ENCODE data around the gene NPC2. TPM values are rescaled to one million over a fixed set of nuclear protein-coding genes. Genes with fewer than 3 reads are reported as not detected.

Gene NPC2
- total RNA-seq, 2 experiments from 2014 or later, result 32.5 to 36.8 TPM

DNA sequence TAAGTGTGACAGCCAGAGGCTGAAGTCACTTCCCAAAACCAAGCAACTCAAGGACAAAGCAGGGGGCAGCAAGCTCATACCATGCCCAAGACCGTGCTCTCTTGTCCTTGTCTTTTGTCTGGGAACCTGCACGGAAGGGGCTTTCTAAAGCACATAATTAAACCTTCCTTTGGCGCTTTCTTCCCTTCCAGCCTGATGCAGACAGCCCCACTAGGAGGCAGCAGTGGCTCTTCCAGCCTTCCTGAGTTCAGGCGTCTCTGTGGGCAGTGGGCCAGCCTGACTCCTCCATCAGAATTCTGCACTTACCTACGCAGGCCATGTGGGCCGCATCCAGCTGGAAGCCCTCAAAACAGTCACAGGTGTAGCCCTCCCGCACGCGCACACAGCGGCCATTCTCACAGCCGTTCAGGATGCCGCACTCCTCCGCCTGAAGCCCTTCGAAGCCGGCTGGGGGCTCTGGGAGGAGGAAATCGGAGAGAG lies 8.1 kb upstream of the NPC2 start:
- Histone ChIP-seq H3K4me3 (ENCODE audit: low read length) (no peak overlapping the region), H3K9me3 (ENCODE audit: control insufficient read depth in 1 of 2, insufficient read depth in 1 of 2, low read length in 2 of 2) (no peaks in the 10 kb centered on the region), H3K27ac (ENCODE audit: low read depth in 1 of 2, low read length in 2 of 2) (no peak overlapping the region), H3K36me3 (ENCODE audit: insufficient read depth, low read length) (peaks cover 1% of the 10 kb centered on the region), H3K4me1 (ENCODE audit: insufficient read depth, low read length) (no peaks in the 10 kb centered on the region), H3K27me3 (ENCODE audit: control insufficient read depth in 1 of 2, insufficient read depth in 2 of 2, low read length in 2 of 2) (no peaks in the 10 kb centered on the region)
- Mint-ChIP-seq H3K36me3 (ENCODE audit: low read depth) (peaks cover 7% of the 10 kb centered on the region), H3K27ac (no peak overlapping the region), H3K4me1 (ENCODE audit: low read depth) (peaks cover 7% of the 10 kb centered on the region), H3K27me3 (no peaks in the 10 kb centered on the region), H3K4me3 (no peak overlapping the region), H3K9me3 (no peaks in the 10 kb centered on the region)
- ChIA-PET POLR2A (no interaction called here), CTCF (no interaction called here)
- intact Hi-C loops (cut with DNase I, micrococcal nuclease), result no loop called here
- ATAC-seq (ENCODE audit: poor library complexity) (no peak), DNase-seq (no peak)
- TF ChIP-seq, protein P1, sequence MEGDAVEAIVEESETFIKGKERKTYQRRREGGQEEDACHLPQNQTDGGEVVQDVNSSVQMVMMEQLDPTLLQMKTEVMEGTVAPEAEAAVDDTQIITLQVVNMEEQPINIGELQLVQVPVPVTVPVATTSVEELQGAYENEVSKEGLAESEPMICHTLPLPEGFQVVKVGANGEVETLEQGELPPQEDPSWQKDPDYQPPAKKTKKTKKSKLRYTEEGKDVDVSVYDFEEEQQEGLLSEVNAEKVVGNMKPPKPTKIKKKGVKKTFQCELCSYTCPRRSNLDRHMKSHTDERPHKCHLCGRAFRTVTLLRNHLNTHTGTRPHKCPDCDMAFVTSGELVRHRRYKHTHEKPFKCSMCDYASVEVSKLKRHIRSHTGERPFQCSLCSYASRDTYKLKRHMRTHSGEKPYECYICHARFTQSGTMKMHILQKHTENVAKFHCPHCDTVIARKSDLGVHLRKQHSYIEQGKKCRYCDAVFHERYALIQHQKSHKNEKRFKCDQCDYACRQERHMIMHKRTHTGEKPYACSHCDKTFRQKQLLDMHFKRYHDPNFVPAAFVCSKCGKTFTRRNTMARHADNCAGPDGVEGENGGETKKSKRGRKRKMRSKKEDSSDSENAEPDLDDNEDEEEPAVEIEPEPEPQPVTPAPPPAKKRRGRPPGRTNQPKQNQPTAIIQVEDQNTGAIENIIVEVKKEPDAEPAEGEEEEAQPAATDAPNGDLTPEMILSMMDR (IDR thresholded peaks at IDR 0.05), result no peak

DNA sequence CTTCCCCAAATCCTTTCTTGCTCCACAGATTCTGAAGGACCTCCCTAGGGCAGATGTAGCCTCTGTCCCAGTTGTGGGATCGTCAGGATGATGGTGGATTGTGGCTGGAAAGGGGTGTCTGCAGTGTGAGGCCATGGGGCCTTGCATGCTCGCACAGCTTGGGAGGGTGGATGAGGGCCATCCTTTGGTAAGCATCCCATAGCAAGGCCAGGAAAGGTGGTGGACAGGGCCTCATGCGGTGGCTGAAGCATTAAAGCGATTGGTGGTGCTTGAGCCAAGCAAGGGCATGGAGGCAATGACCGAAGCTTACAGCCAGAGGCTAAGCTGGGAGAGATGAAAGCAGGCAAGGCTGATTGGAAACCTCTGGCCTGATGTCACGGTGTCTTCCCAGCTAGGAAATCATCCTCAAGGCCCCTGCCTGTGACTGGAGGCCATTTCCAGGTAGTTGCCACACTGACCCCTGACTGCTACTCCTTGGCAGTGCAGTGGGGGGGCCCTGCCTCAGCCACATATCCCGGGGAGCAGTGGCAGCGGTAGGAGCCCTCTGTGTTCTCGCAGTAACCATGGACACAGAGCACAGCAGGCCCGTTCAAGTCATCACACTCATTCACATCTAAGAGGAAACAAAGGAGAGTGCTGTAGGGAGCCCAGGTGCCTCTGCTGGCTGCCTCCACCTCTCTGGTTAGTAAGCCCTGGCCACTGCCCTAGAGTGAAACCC lies 7.5 kb upstream of the NPC2 start:
- DNase-seq (no peak), ATAC-seq (ENCODE audit: poor library complexity) (no peak)
- no peaks in the 10 kb centered on the region for H3K27me3 ChIP-seq (ENCODE audit: control insufficient read depth in 1 of 2, insufficient read depth in 2 of 2, low read length in 2 of 2)
- H3K36me3 Mint-ChIP-seq (ENCODE audit: low read depth), result peaks cover 7% of the 10 kb centered on the region
- TF ChIP-seq, protein P1 (IDR thresholded peaks at IDR 0.05), result no peak
- H3K4me1 ChIP-seq (ENCODE audit: insufficient read depth, low read length), result no peaks in the 10 kb centered on the region
- H3K9me3 Mint-ChIP-seq, result no peaks in the 10 kb centered on the region
- peaks cover 12% of the 10 kb centered on the region for H3K4me1 Mint-ChIP-seq (ENCODE audit: low read depth)
- no peak overlapping the region for H3K27ac ChIP-seq (ENCODE audit: low read depth in 1 of 2, low read length in 2 of 2)
- H3K9me3 ChIP-seq (ENCODE audit: control insufficient read depth in 1 of 2, insufficient read depth in 1 of 2, low read length in 2 of 2), result no peaks in the 10 kb centered on the region
- intact Hi-C loops (cut with DNase I, micrococcal nuclease), result no loop called here
- ChIA-PET POLR2A (no interaction called here), CTCF (no interaction called here)
- no peak overlapping the region for H3K27ac Mint-ChIP-seq
- no peak overlapping the region for H3K4me3 ChIP-seq (ENCODE audit: low read length)
- H3K36me3 ChIP-seq (ENCODE audit: insufficient read depth, low read length), result peaks cover 6% of the 10 kb centered on the region
- no peak overlapping the region for H3K4me3 Mint-ChIP-seq
- H3K27me3 Mint-ChIP-seq, result no peaks in the 10 kb centered on the region

DNA sequence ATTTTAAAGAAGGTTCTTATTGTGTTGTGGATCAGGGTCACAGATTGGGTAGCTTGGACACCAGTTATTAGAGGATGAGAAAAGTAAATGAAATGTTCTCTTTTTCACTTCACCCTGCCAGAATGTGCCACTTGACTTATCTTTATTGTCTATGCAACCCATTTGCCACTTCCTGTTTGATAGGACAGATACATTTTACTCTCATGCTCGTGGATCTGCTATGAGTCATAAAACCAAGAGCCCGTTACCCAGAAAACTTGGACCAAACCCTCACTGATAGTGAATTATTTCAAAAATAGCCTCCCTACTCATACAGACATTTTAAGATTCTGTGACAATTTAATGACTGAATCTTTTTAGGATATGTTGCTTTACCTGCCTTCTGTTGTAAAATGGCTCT lies 2.3 kb upstream of the NPC2 start:
- intact Hi-C loops (cut with DNase I, micrococcal nuclease), result loop anchor here in 1 of 2 experiments (10.0 kb wide), 4 partner anchors 219 to 1571 kb away; partner anchors contain the start of genes ALDH6A1, AREL1, DCAF4 and FCF1
- TF ChIP-seq, protein P1 (IDR thresholded peaks at IDR 0.05), result no peak
- H3K27ac Mint-ChIP-seq, result no peak overlapping the region

More for the DNA sequence above, 2.3 kb upstream of the NPC2 start:
- Mint-ChIP-seq H3K4me1 (ENCODE audit: low read depth) (peaks cover 29% of the 10 kb centered on the region), H3K27me3 (no peaks in the 10 kb centered on the region), H3K9me3 (no peaks in the 10 kb centered on the region), H3K36me3 (ENCODE audit: low read depth) (peaks cover 19% of the 10 kb centered on the region), H3K4me3 (no peak overlapping the region)
- ATAC-seq (ENCODE audit: poor library complexity) (no peak), DNase-seq (peak in 3 of 14 experiments; percentile 21 to 69 (median 47))
- POLR2A ChIA-PET, result no interaction called here
- H3K27me3 ChIP-seq (ENCODE audit: control insufficient read depth in 1 of 2, insufficient read depth in 2 of 2, low read length in 2 of 2), result no peaks in the 10 kb centered on the region
- peak overlapping the region in 1 of 2 donors; percentile 49 for H3K27ac ChIP-seq (ENCODE audit: low read depth in 1 of 2, low read length in 2 of 2)
- H3K4me1 ChIP-seq (ENCODE audit: insufficient read depth, low read length), result peaks cover 19% of the 10 kb centered on the region
- H3K9me3 ChIP-seq (ENCODE audit: control insufficient read depth in 1 of 2, insufficient read depth in 1 of 2, low read length in 2 of 2), result no peaks in the 10 kb centered on the region
- H3K36me3 ChIP-seq (ENCODE audit: insufficient read depth, low read length), result peaks cover 7% of the 10 kb centered on the region
- CTCF ChIA-PET, result no interaction called here
- no peak overlapping the region for H3K4me3 ChIP-seq (ENCODE audit: low read length)

All from CD4-positive, alpha-beta T cell (primary cell).